Pulmonary artery endothelial cell (primary cell): Measurements from ENCODE around the gene C10orf120. TPM values are rescaled to one million over a fixed set of nuclear protein-coding genes. Genes with fewer than 3 reads are reported as not detected.

Source experiments
- DNase-seq: peaks from one replicate; pipeline ENCODE4 v3.0.0-alpha.2; 2011; ENCODE audit warnings: low read depth, low spot score
- total RNA-seq: library from RNA; depleted of rRNA; stranded (reverse); fragments of >200 nt; gene quantifications from 2 replicates; pipeline ENCODE4 v1.2.3, GENCODE V29; 2014

The C10orf120 gene
- total RNA-seq, 1 donor from 2014 or later: not detected

GRCh38 chr10:122660696-122661095 lies 39.0 kb downstream of the C10orf120 start:
- DNase-seq: no peak

- no peak for DNase-seq
Measured at GRCh38 chr10:122659651-122660050, 40.0 kb downstream of the C10orf120 start.

GRCh38 chr10:122659126-122659525 lies 40.5 kb downstream of the C10orf120 start:
- DNase-seq: no peak

- no peak for DNase-seq
Measured at GRCh38 chr10:122658356-122659049, 41.1 kb downstream of the C10orf120 start.

- DNase-seq: no peak
Measured at GRCh38 chr10:122657729-122658128, 41.9 kb downstream of the C10orf120 start.

- DNase-seq: no peak
Measured at GRCh38 chr10:122657255-122657654, 42.4 kb downstream of the C10orf120 start.

- DNase-seq: no peak
Measured at GRCh38 chr10:122656741-122657140, 42.9 kb downstream of the C10orf120 start.

- DNase-seq: no peak
Measured at GRCh38 chr10:122656308-122656705, 43.3 kb downstream of the C10orf120 start.

GRCh38 chr10:122655524-122656307 lies 43.9 kb downstream of the C10orf120 start:
- DNase-seq: no peak

- DNase-seq: no peak
Measured at GRCh38 chr10:122650331-122650730, 49.3 kb downstream of the C10orf120 start.

GRCh38 chr10:122649903-122650302 lies 49.7 kb downstream of the C10orf120 start:
- DNase-seq: no peak

- no peak for DNase-seq
Measured at GRCh38 chr10:122648599-122649428, 50.8 kb downstream of the C10orf120 start.

Other genes with a start within 250 kb of the C10orf120 start
- not detected in 2 replicates for gene ARMS2, start 245.2 kb downstream of the C10orf120 start, total RNA-seq
- gene HTRA1, start 238.3 kb downstream of the C10orf120 start, total RNA-seq: 68.1 and 94.2 TPM in 2 replicates
- gene DMBT1, start 139.1 kb downstream of the C10orf120 start, total RNA-seq: not detected in 2 replicates
- 0.99 and 1.1 TPM in 2 replicates for gene CUZD1, start 146.0 kb upstream of the C10orf120 start, total RNA-seq
- 7.1 and 7.9 TPM in 2 replicates for gene FAM24B, start 179.7 kb upstream of the C10orf120 start, total RNA-seq
- gene FAM24A, start 210.8 kb upstream of the C10orf120 start, total RNA-seq: not detected in 2 replicates